BE2C (cell line): ENCODE measurements around the gene CCDC9B.

Experiments used
- DNase-seq: peaks from one replicate; pipeline ENCODE4 v3.0.0-alpha.2; 2020
- H3K27me3 ChIP-seq: fragments of 250-450 bp; sonication (Bioruptor Pico); 2 replicates; pipeline ENCODE4 v1.5.1; 2020; ENCODE audit warnings: mild to moderate bottlenecking
- H3K36me3 ChIP-seq: fragments of 250-450 bp; sonication (Bioruptor Pico); 2 replicates; pipeline ENCODE4 v1.5.1; 2020; ENCODE audit warnings: mild to moderate bottlenecking
- H3K4me1 ChIP-seq: fragments of 250-450 bp; sonication (Bioruptor Pico); 2 replicates; pipeline ENCODE4 v1.5.1; 2020
- H3K4me3 ChIP-seq: 2 replicates; pipeline ENCODE4 v1.5.1; 2011; ENCODE audit warnings: low read depth, low read length
- H3K9me3 ChIP-seq: fragments of 250-450 bp; sonication (Bioruptor Pico); 2 replicates; pipeline ENCODE4 v1.5.1; 2020
- TF ChIP-seq, protein P1 (sequence below): IDR thresholded peaks from 2 replicates; pipeline ENCODE4 v1.5.1; 2012; ENCODE audit warnings: mild to moderate bottlenecking, low read depth, low read length

CCDC9B gene

DNA sequence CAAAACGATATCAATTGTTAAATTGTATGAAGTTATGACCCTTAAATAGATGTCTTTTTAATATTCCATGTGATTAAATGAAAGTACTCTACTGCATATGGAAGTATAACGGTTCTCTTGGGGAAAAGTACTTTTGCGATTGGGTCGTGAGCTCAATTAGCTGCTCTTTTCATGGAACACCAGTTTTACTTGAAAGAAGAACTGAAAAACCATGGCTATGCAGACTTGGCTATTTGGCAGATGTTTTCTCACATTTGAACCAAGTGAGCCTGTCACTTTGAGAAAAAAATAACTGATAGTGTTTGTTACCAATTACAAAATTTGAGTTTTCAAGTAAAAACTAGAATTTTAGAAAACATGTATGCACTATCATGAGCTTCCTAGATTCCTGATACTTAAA, 23.2 kb downstream of the CCDC9B start:
- no peak for DNase-seq
- H3K27me3 ChIP-seq, result no peaks in the 10 kb centered on the region
- H3K36me3 ChIP-seq, result no peaks in the 10 kb centered on the region
- H3K4me1 ChIP-seq, result peaks cover 4% of the 10 kb centered on the region
- H3K9me3 ChIP-seq, result no peaks in the 10 kb centered on the region
- H3K4me3 ChIP-seq, result no peak overlapping the region
- TF ChIP-seq, protein P1, sequence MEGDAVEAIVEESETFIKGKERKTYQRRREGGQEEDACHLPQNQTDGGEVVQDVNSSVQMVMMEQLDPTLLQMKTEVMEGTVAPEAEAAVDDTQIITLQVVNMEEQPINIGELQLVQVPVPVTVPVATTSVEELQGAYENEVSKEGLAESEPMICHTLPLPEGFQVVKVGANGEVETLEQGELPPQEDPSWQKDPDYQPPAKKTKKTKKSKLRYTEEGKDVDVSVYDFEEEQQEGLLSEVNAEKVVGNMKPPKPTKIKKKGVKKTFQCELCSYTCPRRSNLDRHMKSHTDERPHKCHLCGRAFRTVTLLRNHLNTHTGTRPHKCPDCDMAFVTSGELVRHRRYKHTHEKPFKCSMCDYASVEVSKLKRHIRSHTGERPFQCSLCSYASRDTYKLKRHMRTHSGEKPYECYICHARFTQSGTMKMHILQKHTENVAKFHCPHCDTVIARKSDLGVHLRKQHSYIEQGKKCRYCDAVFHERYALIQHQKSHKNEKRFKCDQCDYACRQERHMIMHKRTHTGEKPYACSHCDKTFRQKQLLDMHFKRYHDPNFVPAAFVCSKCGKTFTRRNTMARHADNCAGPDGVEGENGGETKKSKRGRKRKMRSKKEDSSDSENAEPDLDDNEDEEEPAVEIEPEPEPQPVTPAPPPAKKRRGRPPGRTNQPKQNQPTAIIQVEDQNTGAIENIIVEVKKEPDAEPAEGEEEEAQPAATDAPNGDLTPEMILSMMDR, result no peak

DNA sequence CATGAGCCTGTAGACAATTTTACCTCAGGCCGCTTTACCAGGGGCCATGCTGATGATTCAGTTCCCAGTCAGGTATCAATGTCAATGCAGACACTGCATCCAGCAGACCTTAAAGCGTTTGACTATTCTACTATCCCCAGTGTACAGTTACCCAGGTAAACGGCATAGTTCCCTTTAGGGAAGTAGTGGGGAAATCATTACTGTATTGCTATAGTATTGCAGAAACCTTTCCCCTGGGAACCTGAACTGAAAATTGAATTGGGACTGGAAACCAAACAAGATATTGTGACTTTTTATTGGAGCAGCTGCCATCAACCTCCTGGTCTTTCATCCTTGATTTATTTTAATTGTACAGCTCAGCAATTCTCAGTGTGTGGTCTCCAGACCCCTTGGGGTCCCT, 23.8 kb downstream of the CCDC9B start:
- no peaks in the 10 kb centered on the region for H3K9me3 ChIP-seq
- DNase-seq, result no peak
- TF ChIP-seq, protein P1, result no peak
- no peaks in the 10 kb centered on the region for H3K27me3 ChIP-seq
- peaks cover 4% of the 10 kb centered on the region for H3K4me1 ChIP-seq
- no peaks in the 10 kb centered on the region for H3K36me3 ChIP-seq
- no peak overlapping the region for H3K4me3 ChIP-seq

DNA sequence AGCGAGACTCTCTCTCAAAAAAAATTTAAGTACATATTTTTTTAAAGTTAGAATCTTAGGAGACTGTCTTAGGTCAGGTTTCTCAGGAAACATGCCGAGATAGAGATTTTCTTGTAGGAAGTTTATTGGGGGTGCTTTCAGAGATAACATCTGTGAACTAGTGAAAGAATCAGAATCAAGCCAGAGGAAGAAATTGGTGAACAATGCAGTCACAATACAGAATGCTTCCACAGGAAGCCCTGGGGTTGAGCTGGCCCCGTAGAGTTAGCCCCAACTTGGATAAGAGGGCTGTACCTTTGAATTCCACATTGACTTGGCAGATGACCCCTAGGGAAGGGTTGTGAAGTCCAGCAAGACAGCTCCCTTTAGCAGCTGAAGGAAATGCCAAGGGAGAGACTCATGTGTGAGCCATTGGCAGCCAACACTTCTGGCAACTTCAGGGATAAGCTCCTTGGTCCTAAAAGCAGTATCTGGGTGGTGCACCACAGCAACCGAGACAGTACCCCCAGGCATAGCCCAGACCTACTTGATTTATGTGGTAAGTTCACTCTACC, 25.9 kb downstream of the CCDC9B start:
- TF ChIP-seq, protein P1, result no peak
- no peaks in the 10 kb centered on the region for H3K9me3 ChIP-seq
- DNase-seq, result no peak

DNA sequence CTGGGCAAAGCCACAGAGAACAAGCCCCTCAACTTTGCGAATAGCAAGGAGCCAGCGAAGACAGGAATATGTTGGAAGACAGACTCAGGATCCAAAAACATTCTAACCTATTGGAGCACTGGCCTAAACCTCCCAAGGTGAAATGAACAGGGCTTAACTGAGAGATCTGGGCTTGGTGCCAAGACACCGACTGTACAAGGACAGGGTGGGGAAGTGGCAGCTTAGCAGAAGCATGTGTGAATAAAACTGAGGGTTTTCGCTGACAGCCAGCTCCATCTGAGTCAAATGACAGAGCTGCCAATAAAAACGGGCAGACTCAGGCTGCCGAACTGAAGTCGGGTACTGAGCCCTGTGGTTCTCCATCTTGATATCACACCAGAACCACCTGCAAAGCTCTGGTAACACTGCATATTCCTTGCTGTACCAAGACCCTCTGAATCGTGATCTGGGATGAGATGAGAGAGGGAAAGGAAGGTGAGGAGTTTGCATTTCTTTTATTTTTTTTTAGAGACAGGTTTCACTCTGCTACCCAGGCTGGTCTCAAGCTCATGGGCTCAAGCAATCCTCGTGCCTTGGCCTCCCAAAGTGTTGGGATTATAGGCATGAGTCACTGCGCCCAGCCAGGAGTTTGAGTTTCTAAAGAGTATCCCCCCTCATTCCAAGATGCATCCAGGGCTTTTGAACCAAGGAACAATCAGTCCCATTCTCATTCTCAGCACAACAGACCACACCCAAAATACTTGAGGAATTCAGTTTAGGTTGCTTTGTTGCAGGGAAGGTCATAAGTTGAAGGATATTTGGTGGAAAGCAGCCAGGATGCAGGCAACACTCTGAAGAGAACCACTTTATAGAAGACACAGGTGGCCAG, 27.0 kb downstream of the CCDC9B start:
- no peaks in the 10 kb centered on the region for H3K9me3 ChIP-seq
- H3K36me3 ChIP-seq, result no peaks in the 10 kb centered on the region
- TF ChIP-seq, protein P1, result no peak
- no peaks in the 10 kb centered on the region for H3K4me1 ChIP-seq
- DNase-seq, result peak; percentile 53
- H3K27me3 ChIP-seq, result no peaks in the 10 kb centered on the region
- no peak overlapping the region for H3K4me3 ChIP-seq

More for the DNA sequence above, 25.9 kb downstream of the CCDC9B start:
- Histone ChIP-seq H3K36me3 (no peaks in the 10 kb centered on the region), H3K4me1 (no peaks in the 10 kb centered on the region), H3K4me3 (no peak overlapping the region), H3K27me3 (no peaks in the 10 kb centered on the region)

DNA sequence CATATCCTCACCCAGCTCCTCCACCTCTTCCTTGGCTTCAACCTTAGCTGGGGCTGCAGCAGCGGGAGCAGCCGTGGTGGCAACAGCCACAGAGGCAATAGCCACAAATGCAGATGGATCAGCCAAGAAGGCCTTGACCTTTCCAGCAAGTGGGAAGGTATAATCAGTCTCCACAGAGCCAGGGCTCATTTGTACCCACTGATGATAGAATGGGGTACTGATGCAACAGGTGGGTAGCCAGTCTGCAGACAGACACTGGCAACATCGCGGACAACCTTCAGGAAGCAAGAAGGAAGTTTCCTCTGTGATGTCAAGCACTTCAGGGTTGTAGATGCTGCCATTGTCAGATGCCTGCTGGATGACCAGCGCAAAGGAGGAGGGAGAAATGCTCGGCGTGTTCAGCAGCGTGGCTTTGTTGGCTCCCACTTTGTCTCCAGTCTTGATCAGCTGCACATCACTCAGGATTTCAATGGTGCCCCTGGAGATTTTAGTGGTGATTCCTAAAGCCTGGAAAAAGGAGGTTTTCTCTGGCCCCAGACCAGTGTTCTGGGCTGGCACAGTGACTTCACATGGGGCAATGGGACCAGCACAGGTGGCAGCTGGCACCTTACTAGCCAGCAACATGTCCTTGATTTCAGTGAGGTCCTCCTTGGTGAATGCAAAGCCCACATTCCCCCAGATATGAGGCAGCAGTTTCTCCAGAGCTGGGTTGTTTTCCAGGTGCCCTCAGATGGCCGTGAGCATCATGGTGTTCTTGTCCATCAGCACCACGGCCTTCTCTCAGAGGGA, 28.2 kb downstream of the CCDC9B start:
- TF ChIP-seq, protein P1, result no peak
- Histone ChIP-seq H3K9me3 (no peaks in the 10 kb centered on the region), H3K27me3 (no peaks in the 10 kb centered on the region), H3K4me3 (no peak overlapping the region), H3K4me1 (no peaks in the 10 kb centered on the region), H3K36me3 (no peaks in the 10 kb centered on the region)
- no peak for DNase-seq
